ENCODE data around the gene ADGRG2.

Gene ADGRG2

DNA sequence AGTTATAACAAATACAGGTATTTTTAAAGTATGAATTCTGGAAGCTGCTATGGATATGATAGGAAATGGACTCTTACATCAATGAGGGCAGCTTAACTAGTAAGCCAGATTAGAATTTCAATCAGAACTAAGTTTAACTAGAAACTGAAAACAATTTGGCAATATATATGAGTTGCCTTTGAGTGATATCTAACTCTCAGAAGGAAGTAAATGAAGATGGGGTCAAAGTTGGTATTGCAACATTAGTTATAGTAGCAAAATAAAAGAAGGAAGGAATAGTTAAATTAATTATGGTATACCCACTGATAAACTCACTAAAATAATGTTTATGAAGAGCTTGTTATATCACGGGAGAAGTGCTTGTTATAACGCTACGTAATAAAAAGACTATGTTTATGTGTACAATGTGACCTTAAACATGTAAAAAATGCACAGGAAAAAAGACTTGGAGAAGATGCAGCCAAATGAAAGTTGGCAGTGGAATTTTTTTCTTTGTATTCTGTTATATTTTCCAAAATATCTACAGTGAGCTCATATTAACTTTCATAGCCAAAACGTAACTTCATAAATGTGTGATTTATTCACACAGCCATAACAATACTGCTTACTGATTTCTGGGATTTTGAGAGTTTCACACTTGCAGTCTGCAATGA is 172.9 kb downstream of the ADGRG2 start:
- DNase-seq, result no peak

DNA sequence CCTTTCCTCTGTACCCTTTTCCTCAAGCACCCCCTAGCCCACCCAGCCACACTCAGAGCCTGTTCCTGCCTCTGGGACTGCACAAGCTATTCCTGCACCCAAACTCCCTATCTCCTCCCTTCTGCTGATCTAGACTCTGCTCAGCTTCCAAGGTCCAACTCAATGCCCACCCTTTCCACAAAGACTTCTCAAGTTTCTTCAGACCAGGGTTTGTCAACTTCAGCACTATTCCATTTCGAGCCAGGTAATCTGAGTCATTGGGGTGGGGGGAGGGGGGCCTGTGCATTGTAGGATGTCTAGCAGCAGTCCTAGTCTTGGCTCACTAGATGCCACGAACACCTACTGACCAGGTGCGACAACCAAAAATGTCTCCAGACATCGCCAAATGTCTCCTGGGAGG is 175.7 kb downstream of the ADGRG2 start:
- DNase-seq, result no peak

DNA sequence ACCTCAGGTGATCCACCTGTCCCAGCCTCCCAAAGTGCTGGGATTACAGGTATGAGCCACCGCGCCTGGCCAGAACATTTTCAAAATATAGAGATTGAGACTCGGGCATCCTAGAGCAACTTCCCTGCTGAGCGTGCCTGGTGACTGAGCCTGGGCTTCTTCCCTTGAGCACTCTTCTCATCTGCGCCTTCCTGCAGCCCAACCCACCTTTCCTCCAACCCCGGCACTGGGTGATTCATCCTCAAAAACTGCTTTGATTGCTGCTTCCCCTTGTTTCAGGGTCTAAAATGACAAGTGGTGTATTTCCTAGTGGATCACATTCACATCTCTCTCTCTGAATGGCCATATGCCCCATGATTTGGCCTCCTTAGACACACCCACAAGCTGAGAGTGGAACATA is 176.1 kb downstream of the ADGRG2 start:
- no peak for DNase-seq

DNA sequence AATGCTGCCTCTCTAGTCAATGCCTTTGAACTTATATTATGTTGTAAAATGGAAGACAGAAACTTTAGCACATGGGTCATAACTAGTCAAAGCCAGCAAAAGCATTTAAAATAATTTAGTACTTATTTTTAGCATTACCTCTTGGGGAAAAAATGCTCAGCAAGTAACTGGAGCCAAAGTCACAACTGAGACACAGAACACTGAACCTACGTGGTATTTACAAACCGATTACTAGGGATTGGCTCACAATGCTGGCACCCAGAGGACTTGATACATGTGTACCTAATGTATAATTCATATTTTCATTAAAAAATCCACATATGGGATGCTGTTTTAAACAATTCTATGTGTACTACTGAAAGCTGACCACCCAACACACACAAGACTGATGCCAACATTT is 176.8 kb downstream of the ADGRG2 start:
- DNase-seq, result no peak

DNA sequence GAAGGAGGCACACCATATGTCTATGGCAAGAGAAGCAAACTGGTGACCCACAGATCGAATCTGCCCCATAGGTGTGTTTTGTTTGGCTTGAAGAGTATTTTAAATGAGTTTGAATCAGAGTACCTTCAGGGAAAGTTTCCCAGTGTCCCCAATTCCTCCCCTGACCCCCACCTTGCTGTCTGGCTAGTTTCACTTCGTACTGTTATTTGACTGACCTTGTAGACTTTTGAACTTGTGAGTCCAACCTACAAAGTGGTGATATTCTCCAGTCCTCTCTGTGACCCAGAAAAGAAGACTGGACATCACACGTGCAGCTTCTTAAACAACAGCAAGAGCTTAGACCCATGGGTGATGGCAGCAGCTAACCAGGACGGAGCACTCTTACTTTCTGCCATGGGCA is 177.8 kb downstream of the ADGRG2 start:
- DNase-seq, result no peak

DNA sequence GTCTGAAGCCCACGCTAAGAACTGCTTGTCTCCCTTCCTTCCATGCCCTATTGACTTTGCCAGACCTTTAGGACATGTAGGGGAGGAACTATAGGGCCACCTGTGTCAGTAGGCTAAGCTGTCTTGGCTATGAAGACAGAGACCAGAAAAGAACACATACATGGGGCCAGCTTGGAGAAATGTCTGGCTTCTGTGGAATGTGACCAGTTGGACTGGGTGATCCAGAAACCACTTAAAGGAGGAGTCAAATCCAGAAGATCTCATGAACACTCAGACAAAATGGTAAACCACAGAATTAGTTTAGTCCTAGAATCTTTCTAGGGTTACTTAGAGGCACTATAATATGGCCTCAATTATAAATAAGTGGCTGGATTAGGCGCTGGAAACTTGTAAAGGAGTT is 180.4 kb downstream of the ADGRG2 start:
- DNase-seq, result no peak

Data from hematopoietic multipotent progenitor cell treated with erythropoietin and hydrocortisone succinate and interleukin-3 and kit ligand, for 4 days (in vitro differentiated cells).